ENCODE results near the gene MIPEP.

GRCh38 chr13:23767838-23768237 lies 121.4 kb downstream of the MIPEP start:
- TF ChIP-seq SMC3 (conservative IDR thresholded peaks at IDR 0.05; ENCODE audit: insufficient read depth, low read depth, low read length): no peak
- TF ChIP-seq, protein P1, sequence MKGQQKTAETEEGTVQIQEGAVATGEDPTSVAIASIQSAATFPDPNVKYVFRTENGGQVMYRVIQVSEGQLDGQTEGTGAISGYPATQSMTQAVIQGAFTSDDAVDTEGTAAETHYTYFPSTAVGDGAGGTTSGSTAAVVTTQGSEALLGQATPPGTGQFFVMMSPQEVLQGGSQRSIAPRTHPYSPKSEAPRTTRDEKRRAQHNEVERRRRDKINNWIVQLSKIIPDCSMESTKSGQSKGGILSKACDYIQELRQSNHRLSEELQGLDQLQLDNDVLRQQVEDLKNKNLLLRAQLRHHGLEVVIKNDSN (CRISPR knock-in tag; IDR thresholded peaks at IDR 0.05): no peak
- no peak for TF ChIP-seq ELF1 (tag; IDR thresholded peaks at IDR 0.05)
- TF ChIP-seq IRF2 (CRISPR knock-in tag; IDR thresholded peaks at IDR 0.05): no peak
- no peak for TF ChIP-seq ZNF778 (CRISPR knock-in tag; IDR thresholded peaks at IDR 0.05)
- TF ChIP-seq EP300 (IDR thresholded peaks at IDR 0.05; ENCODE audit: low read length): no peak

Measured in K562 (cell line).